Astrocyte (in vitro differentiated cells and primary cell): Measurements from ENCODE around the gene TRMT2A.

ENCODE experiments used
- EZH2 ChIP-seq: IDR thresholded peaks from 2 replicates; pipeline ENCODE4 v1.6.1; 2012; ENCODE audit warnings: mild to moderate bottlenecking, low read length, inconsistent platforms; ENCODE audit not compliant: insufficient read depth
- TF ChIP-seq, protein P1 (sequence below): IDR thresholded peaks from 2 replicates; pipeline ENCODE4 v1.5.1; 2011; ENCODE audit warnings: low read depth, mild to moderate bottlenecking, inconsistent platforms, low read length, moderate library complexity; ENCODE audit not compliant: insufficient read depth

GRCh38 chr22:20136603-20136873 is 19.5 kb upstream of the TRMT2A start:
- TF ChIP-seq, protein P1, sequence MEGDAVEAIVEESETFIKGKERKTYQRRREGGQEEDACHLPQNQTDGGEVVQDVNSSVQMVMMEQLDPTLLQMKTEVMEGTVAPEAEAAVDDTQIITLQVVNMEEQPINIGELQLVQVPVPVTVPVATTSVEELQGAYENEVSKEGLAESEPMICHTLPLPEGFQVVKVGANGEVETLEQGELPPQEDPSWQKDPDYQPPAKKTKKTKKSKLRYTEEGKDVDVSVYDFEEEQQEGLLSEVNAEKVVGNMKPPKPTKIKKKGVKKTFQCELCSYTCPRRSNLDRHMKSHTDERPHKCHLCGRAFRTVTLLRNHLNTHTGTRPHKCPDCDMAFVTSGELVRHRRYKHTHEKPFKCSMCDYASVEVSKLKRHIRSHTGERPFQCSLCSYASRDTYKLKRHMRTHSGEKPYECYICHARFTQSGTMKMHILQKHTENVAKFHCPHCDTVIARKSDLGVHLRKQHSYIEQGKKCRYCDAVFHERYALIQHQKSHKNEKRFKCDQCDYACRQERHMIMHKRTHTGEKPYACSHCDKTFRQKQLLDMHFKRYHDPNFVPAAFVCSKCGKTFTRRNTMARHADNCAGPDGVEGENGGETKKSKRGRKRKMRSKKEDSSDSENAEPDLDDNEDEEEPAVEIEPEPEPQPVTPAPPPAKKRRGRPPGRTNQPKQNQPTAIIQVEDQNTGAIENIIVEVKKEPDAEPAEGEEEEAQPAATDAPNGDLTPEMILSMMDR: no peak
- TF ChIP-seq EZH2: no peak
